PFSK-1 (cell line): ENCODE data around the gene LIMA1.

Source experiments
- POLR2AphosphoS5 ChIP-seq: IDR thresholded peaks from 2 replicates; pipeline ENCODE4 v1.6.1; 2012; ENCODE audit warnings: low read depth, mild to moderate bottlenecking, control low read depth, low read length, moderate library complexity
- REST ChIP-seq, 2 experiments: IDR thresholded peaks; 2 replicates each; pipeline versions ENCODE4 v1.6.1 to v1.8.0; 2011 to 2012; ENCODE audit warnings: low read depth in 2 of 2, low read length in 2 of 2, control low read depth in 1 of 2, inconsistent platforms in 1 of 2, mild to moderate bottlenecking in 1 of 2, moderate library complexity in 1 of 2; ENCODE audit not compliant: insufficient read depth in 1 of 2
- SIN3A ChIP-seq: IDR thresholded peaks from 2 replicates; pipeline ENCODE4 v1.6.1; 2012; ENCODE audit warnings: mild to moderate bottlenecking, low read length, moderate library complexity, borderline replicate concordance; ENCODE audit not compliant: insufficient read depth

DNA sequence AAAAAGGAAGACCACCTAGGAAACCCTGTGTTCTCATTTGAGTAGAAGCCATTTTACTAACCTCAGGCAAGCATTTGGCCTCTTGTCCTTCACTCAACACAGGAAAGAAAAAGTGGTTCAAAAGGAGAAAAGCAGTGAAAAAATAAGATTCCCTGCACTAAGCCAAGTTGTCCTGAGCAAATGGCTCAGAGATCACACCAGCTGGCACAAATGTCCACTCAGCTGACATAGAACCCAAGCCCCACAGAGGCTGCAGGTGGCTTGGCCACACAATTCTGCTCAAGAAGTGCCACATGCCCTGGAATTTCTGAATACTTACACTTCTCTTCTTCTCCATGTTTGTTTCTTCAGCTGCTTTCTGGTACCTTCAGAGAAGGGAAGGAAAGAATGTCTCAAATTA lies 52.0 kb downstream of the LIMA1 start:
- no peak for TF ChIP-seq SIN3A
- TF ChIP-seq REST (IDR thresholded peaks at IDR 0.05; ENCODE audit: insufficient read depth in 1 of 2, low read depth in 2 of 2, low read length in 2 of 2), result no peak
- no peak for TF ChIP-seq POLR2AphosphoS5
